Measurements from ENCODE around the gene XCL2.

The XCL2 gene

GRCh38 chr1:168509210-168509609, 34.6 kb downstream of the XCL2 start:
- TF ChIP-seq MYC (IDR thresholded peaks at IDR 0.05; ENCODE audit: low read depth, low read length) = no peak
- TF ChIP-seq CTCF (IDR thresholded peaks at IDR 0.05; ENCODE audit: low read depth, low read length) = no peak
- no peak for TF ChIP-seq POLR2A (IDR thresholded peaks at IDR 0.05; ENCODE audit: extremely low read depth, insufficient read length)
- no peak for TF ChIP-seq MAX (IDR thresholded peaks at IDR 0.05; ENCODE audit: low read depth, low read length)
- DNase-seq (ENCODE audit: low read depth) = no peak
- H3K4me3 ChIP-seq (ENCODE audit: low read depth, low read length) = no peak overlapping the region

- DNase-seq (ENCODE audit: low read depth) = no peak
- no peak overlapping the region for H3K4me3 ChIP-seq (ENCODE audit: low read depth, low read length)
- TF ChIP-seq MAX (IDR thresholded peaks at IDR 0.05; ENCODE audit: low read depth, low read length) = no peak
- TF ChIP-seq CTCF (IDR thresholded peaks at IDR 0.05; ENCODE audit: low read depth, low read length) = no peak
- no peak for TF ChIP-seq POLR2A (IDR thresholded peaks at IDR 0.05; ENCODE audit: extremely low read depth, insufficient read length)
- TF ChIP-seq MYC (IDR thresholded peaks at IDR 0.05; ENCODE audit: low read depth, low read length) = no peak
Observed at GRCh38 chr1:168507828-168508227, 36.0 kb downstream of the XCL2 start.

- H3K4me3 ChIP-seq (ENCODE audit: low read depth, low read length) = no peak overlapping the region
- DNase-seq (ENCODE audit: low read depth) = no peak
- TF ChIP-seq MAX (IDR thresholded peaks at IDR 0.05; ENCODE audit: low read depth, low read length) = no peak
- no peak for TF ChIP-seq POLR2A (IDR thresholded peaks at IDR 0.05; ENCODE audit: extremely low read depth, insufficient read length)
- no peak for TF ChIP-seq MYC (IDR thresholded peaks at IDR 0.05; ENCODE audit: low read depth, low read length)
- TF ChIP-seq CTCF (IDR thresholded peaks at IDR 0.05; ENCODE audit: low read depth, low read length) = no peak
Observed at GRCh38 chr1:168507231-168507630, 36.6 kb downstream of the XCL2 start.

- DNase-seq (ENCODE audit: low read depth) = no peak
- no peak for TF ChIP-seq MYC (IDR thresholded peaks at IDR 0.05; ENCODE audit: low read depth, low read length)
- no peak for TF ChIP-seq MAX (IDR thresholded peaks at IDR 0.05; ENCODE audit: low read depth, low read length)
- TF ChIP-seq CTCF (IDR thresholded peaks at IDR 0.05; ENCODE audit: low read depth, low read length) = no peak
- TF ChIP-seq POLR2A (IDR thresholded peaks at IDR 0.05; ENCODE audit: extremely low read depth, insufficient read length) = no peak
- no peak overlapping the region for H3K4me3 ChIP-seq (ENCODE audit: low read depth, low read length)
Observed at GRCh38 chr1:168506204-168506819, 37.5 kb downstream of the XCL2 start.

- DNase-seq (ENCODE audit: low read depth) = peak; percentile 30
- no peak for TF ChIP-seq MAX (IDR thresholded peaks at IDR 0.05; ENCODE audit: low read depth, low read length)
- no peak for TF ChIP-seq MYC (IDR thresholded peaks at IDR 0.05; ENCODE audit: low read depth, low read length)
- TF ChIP-seq CTCF (IDR thresholded peaks at IDR 0.05; ENCODE audit: low read depth, low read length) = no peak
- TF ChIP-seq POLR2A (IDR thresholded peaks at IDR 0.05; ENCODE audit: extremely low read depth, insufficient read length) = no peak
- peak overlapping the region; percentile 42 for H3K4me3 ChIP-seq (ENCODE audit: low read depth, low read length)
Observed at GRCh38 chr1:168505006-168505405, 38.8 kb downstream of the XCL2 start.

All from NB4 (cell line).